Hematopoietic multipotent progenitor cell treated with erythropoietin and hydrocortisone succinate and interleukin-3 and kit ligand, for 15 days (in vitro differentiated cells): Measurements from ENCODE around the gene NGB.
"Not testable (repeated sequence)": the region's sequence is repeated elsewhere in the genome, so short reads cannot be mapped to it uniquely, and the experiment has no call there.

ENCODE experiments used
- DNase-seq: peaks from one replicate; pipeline ENCODE4 v3.0.0-alpha.2; 2015; ENCODE audit warnings: low spot score

The NGB gene, protein sequence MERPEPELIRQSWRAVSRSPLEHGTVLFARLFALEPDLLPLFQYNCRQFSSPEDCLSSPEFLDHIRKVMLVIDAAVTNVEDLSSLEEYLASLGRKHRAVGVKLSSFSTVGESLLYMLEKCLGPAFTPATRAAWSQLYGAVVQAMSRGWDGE

DNA sequence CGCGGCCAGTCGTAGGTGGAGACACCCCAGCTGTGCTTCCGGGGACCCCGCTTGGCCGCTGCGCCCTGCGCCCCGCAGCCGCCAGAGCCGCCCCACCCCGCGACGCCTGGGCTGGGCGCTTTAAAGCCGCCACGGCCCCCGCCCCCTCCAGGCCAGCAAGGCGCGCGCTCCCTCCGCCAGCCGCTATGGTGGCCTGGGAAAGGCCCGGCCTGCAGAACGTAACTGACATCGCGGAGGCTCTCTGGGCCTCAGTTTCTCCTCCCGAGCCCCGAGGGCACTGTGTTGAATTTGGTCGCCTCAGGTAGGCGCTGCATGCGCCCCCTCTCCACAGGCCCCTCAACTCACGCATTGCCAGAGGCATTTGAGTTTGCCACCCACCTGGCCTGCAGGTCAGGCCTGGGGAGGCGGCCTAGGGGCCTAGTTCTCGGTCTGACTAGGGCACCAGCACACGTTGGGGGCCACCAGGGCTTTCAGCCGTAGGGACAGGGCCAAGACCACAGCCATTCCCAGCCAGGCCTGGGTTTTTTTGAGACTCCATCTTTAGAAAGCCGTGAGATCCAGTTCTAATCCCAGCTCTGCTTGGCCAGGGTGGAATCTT lies at the start of gene NGB:
NGB (minus strand) TSS at position 94 of the 598 bp plus-strand sequence. CDS start 269 bp downstream, outside the sequence.
- no peak for DNase-seq

DNA sequence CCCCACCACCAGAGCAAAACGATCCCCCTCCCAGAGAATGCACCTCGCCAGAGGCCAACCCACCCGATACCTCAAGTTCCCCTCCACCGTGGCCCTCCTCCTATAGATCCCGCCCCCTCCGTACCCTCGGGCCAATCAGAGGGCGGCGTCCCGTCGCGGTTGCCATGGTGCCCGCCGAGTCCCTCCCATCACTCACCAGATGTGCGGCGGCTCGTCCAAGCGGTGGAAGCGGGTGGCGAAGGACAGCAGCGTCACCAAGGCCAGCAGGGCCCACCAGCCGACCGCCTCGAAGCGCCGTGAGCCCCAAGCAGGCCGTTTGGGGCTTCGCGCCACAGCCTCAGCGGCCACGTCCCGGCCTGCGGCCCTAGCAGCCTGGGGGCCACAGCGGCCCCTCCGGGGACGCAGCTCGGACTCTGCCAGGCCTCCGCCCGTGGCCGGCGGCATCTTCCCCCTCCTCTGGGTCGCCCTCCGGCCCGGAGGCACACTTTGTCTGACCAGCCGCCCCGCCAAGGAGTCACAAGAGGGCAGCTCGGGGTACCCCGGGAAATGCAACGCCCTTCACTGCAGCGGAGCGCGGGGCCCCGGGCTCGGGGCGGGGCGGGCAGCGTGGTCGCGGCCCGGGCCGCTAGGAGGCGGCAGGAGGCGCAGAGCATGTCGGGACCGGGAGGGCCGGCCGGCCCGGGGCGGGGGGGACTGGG lies 49.4 kb upstream of the NGB start, which contains the start of gene POMT2:
POMT2 (minus strand) TSS at position 646 of the 698 bp plus-strand sequence; CDS start at position 444, 202 bp downstream.
- DNase-seq, result peak; percentile 91

DNA sequence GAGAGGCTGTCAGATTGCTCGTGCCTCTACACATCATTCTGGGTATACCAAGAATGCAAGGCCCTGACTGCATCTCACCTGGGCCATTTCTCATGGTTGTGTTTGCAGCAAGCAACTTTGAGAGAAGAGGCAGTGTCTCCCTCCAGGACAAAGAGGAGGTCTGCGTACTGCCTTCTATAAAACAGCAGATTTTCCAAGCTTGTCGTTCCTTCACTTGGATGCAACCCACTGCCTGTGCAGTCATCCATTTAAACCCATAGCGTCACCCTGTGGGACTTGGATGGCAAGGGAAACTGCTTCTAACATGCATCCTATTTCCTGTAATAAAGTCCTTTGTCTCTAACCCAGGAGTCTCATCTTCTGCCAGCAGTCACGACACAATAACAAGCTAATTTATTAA lies 48.4 kb upstream of the NGB start:
- DNase-seq, result no peak

DNA sequence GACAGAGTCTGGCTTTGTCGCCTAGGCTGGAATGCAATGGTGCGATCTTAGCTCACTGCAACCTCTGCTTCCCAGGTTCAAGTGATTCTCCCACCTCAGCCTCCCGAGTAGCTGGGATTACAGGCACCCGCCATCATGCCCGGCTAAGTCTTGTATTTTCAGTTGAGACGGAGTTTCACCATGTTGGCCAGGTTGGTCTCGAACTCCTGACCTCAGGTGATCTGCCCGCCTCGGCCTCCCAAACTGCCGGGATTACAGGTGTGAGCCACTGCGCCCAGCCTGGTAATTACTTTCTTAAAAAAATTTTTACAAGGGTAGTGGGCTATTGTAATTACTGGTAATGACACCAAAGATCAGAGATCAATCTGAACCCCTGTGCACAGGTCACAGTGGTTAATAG lies 47.8 kb upstream of the NGB start:
- not testable (repeated sequence) for DNase-seq

DNA sequence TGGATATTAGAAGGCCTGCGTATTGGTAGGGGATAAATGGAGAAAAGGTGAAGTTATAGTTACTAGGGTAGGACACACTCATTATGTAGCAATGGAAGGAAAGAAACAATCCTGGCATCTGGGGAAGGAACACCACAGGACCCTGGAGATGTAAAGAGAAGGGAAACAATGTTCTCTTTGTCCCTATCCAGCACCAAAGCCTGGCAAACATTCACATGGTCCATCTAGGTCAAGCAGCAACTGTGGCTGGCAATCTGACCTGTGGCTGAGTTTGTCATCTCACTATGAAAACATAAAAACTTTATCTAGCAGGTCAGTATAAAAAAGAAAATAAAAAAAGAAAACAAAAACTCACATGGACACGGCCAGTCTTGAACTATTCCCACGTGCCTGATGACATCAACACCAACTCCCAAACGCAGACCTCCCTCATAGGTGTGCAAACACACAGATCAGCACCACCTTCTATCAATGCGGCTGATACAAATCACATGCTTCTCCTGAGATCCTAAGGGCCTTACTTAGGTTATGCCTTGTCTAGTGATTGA lies 47.1 kb upstream of the NGB start:
- DNase-seq, result no peak

DNA sequence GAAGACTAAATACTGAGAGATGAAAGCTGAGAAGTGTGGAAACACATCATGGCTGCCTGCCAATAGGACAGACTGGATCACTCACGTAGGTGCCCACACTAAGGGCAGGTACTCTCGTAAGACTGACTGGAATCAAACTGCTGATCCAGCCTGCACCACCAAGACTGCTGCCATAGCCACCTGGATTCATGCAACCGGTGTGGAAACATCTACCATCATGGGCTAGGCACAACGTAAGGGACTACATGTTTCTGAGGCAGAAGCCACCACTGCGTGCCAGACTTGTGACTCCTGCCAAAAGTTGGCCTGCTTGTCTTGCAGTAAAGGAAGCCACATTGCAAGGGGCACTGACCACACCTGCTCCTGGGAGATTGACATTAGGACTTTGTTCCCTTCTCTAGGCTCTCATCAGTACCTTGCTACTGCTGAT lies 45.9 kb upstream of the NGB start:
- no peak for DNase-seq

DNA sequence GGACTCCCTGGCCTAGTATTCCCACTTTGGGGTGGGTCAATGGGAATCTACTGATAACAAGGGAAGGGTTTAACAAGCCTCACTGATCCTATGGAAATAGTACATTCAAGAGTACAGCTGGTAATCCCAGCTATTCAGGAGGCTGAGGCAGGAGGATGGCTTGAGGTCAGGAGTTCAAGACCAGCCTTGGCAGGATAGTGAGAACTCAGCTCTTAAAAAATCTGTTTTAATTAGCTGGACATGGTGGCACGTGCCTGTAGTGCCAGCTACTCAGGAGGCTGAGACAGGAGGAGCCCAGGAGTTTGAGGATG lies 45.1 kb upstream of the NGB start:
- no peak for DNase-seq

DNA sequence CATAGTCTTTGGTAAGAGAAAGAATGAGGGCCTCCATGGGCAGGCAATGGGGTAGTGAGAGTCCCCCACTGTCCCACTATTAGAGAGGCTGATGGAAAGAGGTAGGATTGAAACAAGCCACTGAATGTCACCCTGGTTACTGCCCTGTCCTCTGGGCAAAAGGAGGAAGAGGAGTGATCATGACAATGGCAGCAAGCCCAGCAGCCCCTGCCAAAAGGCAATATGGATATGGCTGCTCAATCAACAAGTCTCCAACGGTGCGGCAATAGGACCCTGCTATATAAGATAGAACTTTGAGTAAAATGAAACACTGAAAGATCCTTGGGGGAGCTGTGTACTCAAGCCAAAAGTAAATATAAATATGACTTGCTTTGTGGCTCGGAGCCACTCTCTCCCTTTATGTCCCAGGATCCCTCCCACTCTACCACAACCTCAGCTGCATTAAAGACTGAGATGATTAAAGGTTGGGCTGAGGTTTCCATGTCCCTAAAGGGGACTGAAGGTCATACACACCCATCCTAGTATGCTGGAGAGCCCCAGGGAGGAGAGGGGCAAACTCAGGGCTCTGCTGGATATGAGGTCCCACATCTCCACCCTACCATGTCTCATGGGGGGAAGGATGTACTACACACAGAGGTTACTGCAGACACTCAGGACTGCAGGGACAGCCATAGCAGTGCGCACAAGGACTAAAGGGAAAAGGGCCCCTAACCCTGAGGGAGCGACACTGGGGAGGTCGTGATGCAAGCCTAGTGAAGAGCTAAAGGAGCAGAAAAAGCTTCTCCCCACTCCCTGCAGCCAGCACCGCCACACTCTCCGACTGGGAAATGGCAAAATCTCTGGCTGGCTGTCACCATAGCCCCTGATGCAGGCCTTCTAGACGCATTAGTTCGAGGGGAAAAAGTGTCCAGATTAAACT lies 43.8 kb upstream of the NGB start:
- no peak for DNase-seq

DNA sequence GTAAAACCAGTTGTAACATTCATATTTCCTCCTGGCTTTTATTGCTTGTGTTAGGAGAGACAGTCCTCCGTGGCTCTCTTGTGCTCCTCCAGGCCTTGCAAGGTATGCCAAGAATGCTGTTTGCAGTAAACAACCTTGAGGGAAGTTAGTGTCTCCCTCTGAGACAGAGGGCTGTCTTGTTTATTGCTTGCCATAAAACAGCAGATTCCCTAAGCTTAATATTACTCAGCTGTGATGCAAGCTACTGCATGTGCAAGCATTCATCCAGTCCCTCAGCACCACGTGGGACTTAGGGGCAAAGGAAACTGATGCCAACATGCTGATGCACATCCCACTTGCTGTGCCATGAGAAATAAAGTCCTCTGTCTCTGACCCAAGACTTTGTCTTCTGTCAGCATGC lies 43.0 kb upstream of the NGB start:
- DNase-seq, result no peak

DNA sequence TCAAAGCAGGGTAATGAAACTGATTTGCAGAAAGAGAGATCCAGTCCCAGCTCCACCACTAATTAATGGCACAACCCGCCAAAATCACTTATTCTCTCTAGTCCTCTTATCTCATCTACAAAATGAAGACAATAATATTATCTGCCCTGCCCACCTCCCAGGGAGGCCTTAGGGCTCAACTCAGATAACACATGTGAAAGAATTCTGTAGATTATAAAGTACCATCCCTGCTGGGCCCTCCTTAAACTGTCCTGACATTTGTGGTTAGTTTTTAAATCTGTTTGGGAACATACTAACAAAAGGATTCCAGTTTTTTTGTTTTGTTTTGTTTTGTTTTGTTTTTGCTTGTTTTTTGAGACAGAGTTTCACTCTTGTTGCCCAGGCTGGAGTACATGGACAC lies 42.4 kb upstream of the NGB start:
- no peak for DNase-seq

DNA sequence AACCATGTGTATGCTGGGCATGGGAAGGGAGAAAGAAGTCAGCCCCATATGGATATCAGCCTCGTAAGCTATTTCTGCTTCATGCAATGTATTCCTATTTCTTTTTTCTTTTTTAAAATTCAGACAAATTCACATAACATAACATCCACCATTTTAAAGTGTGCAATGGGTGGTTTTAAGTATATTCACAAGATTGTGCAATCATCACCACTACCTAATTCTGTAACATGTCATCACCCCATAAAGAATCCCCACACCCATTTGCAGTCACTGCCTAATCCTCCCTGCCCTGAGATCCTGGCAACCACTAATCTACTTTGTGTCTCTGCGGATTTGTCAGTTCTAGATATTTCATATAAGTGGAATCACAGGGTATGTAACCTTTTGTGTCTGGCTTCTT lies 40.2 kb upstream of the NGB start:
- no peak for DNase-seq

DNA sequence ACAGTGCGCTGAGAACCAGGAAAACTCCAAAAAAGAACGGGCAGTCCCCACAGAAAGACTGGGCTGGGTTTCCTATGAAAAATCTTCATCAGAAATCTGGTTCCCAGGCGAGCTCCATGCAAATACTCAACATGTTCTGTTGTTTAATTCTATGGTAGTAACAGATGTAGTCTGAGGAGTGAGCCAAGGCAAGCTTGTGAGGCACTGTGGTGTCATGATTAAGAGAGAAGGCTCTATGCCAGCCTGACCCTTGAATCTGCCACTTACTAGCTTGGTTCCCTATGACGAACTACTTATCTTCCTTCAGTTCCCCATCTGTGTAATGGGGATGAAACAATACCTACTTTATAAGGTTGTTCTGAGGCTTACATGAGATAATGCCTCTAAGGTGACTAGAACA lies 39.0 kb upstream of the NGB start:
- no peak for DNase-seq

DNA sequence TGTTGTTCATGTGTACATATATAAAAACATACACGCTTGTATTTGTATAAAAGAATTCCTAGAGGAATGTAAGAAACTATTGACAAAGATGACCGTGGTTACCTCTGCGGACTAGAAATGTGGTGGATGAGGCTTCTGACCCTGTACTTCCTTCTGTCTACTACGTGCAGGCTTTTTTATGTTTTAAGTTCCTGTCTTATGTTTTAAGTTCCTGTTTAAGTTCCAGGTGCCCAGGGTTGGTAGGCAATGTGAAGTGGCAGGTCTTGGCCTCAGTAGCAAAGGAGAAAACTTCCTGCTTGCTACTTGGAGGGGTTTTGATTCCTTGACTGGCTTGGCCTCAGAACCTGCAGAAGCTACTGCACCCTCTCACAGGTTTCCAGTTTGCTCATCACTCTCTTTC lies 38.1 kb upstream of the NGB start:
- DNase-seq, result no peak

DNA sequence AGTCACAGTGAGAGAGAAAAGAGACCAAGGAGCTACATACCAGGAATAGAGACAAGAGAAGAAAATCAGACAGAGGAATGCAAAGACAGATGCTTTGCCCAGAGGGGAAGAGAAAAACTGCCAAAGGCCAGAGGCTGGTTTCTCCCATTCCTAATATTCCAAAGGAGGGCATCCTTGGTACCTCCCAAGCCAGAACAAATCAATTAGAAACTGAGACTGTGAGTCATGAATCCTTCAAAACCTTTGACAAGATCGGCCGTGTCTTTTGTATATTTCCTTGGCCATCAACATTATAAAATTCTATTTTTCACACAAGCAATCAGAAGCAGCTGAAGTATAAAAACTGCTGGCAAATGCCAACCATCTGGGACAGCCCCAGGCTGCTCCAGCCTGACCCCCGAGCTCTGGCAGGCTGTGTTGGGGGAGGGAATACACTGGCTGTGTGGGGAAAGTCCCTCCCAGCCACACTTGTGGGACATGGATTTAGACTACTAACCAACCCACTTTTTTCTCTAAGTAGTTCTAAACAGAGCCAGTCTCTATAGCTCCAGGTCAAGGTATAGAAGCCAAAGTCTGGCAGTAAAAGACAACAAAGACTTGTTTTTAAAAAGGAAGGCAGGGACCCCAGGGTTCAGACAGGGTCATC lies 36.0 kb upstream of the NGB start:
- DNase-seq, result no peak

DNA sequence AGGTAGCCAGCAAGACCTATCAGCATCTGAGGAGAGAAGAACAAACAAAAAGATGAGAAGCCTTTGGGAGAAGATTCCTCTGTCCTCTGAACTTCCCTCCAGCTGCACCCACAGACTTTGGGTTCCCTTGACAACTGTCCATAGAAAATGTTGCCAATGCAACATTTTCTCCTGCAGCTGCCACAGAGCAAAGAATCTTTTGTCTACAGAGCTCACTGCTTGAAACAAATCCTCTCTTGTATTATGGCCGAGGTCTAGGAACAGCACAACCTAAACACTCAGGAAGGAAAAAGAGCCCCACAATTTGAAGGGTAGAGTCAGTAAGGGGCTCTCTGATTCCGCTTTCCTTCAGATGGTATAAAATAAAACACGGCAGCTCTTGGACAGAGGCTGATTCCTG lies 35.4 kb upstream of the NGB start:
- no peak for DNase-seq

DNA sequence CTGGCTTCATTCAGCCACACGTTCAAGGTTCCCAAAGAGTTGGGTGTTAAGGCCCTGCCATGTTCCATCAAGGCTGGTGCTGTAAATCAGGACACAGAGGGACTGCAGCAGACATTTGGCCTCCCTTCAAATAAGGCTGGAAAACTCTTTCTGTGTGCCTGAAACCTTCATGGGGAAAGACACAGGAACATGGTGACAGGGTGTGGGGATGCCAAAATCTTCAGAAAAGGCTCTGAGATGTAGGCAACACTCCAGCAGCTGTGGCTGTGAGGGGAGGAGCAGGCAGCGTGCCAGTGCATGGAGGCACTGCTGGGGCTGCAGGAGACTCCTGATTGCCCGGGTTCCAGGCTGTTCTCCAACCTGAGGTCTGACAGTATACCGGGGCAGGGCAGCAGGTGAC lies 34.7 kb upstream of the NGB start:
- no peak for DNase-seq

DNA sequence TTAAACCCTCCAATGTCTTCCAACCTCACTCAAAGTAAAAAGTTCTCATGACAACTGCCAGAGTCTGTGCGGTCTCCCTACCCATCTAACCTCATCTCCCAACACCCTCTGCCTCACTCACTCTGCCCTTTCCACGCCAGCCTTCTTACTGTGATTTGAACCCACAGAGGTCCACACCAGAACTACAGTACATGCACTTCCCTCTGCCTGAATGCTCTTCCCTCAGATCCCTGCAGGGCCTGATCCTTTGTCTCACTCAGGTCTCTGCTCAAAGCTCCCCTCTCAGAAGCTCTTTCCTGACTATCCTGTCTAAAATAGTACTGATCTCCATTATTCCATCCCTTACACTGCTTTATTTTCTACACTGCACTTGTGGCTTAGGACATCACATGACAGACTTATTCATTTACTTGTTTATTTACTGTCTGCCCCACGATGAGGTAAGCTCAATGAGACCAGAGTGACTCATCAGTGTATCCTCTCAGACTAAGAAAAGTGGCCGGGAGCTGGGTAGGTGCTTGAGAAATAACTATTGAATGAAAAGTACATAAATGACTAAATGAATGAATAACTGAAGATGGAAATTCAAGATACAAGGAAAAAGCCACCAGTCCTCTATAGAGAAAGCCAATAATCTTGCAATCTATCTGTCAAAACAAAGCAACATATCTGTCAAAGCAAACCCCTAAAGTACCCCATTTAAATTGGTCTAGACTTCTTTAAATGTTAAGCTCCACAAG lies 32.6 kb upstream of the NGB start:
- peak; percentile 56 for DNase-seq

DNA sequence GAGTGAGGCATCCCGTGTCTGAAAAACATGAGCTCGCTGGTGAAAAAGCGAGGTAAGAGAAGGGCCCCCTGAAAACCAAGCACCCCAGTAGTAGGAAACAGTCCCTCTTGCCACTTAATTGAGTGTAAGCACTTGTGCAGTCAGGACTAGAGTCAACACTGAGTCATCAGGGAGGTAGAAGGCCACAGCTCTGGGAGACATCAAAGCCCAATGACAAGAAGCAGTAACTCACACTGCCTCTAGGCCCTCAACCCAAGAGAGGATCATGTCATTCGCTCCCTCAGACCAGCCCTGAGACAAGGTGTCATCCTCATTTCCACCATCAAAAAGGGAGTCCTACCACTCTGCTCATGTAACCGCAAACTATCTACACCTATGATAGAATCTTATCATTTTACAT lies 31.9 kb upstream of the NGB start:
- DNase-seq, result peak; percentile 31

DNA sequence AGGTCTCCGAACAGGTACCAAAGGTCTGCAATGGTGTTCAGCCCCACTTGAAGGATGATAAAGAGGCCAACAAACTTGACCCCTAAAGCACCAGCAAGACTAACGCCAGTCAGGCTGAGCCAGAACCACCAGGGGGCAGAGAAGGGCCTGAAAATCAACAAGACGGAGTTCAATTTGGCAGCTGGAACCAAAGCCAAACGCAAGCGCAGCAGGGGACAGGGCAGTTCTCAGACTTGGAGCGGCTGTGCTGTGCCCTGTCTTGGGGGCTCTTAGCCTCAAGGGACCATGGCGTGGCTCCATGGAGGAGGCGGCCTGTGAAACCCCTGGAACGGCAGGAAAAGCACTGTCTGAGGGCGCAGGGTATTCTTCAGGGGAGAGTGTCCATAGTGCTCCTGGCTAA lies 30.1 kb upstream of the NGB start:
- peak; percentile 70 for DNase-seq

DNA sequence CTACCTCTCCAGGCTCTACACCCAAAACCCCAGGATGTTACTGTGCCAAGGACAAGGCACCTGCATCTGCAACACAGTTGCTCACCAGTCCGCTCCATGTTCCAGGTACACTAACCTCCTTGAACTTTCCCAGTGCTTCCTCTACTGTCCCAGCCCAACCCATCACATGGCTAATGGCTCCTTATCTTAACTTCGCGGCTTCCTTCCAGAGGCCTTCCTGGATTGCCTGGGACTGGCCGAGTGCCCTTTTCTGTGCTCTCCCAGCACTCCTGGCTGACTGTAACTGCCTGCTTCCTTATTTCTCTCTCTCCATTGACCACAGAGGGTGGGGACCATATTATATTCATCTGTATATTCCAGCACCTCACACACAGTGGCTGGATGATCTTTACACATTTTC lies 28.8 kb upstream of the NGB start:
- no peak for DNase-seq

DNA sequence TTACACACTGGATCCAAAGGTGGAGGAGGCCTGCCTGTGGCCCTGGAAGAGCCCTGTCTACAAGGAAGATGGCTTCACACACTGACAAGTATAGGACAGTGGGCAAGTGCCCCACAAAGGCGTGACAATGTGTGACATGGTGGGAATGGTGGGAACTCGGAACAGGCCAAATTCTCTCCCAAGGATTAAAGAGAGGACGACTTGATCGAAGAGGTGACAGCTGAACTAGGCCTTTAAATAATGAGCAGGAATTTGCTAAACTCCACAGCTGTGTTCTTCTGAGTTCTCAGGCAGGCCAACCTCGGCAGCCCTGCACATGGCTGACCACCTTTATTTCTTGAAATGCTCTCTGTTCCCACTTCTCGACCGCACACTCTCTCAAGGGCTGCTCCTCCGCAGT lies 25.9 kb upstream of the NGB start:
- no peak for DNase-seq
